ENCODE measurements around the gene DNAH7. TPM values are rescaled to one million over a fixed set of nuclear protein-coding genes. Genes with fewer than 3 reads are reported as not detected.

DNAH7 gene
- total RNA-seq, 1 donor from 2014 or later: 0.21 TPM

- Histone ChIP-seq H3K27me3 (no peaks in the 10 kb centered on the region), H3K36me3 (no peaks in the 10 kb centered on the region), H3K4me1 (no peaks in the 10 kb centered on the region), H3K27ac (no peak overlapping the region), H3K9me3 (no peaks in the 10 kb centered on the region), H3K4me3 (no peak overlapping the region)
- DNase-seq (ENCODE audit: low spot score in 2 of 2): no peak
- TF ChIP-seq, protein P1, sequence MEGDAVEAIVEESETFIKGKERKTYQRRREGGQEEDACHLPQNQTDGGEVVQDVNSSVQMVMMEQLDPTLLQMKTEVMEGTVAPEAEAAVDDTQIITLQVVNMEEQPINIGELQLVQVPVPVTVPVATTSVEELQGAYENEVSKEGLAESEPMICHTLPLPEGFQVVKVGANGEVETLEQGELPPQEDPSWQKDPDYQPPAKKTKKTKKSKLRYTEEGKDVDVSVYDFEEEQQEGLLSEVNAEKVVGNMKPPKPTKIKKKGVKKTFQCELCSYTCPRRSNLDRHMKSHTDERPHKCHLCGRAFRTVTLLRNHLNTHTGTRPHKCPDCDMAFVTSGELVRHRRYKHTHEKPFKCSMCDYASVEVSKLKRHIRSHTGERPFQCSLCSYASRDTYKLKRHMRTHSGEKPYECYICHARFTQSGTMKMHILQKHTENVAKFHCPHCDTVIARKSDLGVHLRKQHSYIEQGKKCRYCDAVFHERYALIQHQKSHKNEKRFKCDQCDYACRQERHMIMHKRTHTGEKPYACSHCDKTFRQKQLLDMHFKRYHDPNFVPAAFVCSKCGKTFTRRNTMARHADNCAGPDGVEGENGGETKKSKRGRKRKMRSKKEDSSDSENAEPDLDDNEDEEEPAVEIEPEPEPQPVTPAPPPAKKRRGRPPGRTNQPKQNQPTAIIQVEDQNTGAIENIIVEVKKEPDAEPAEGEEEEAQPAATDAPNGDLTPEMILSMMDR (IDR thresholded peaks at IDR 0.05): no peak
- intact Hi-C loops (cut with DNase I): no loop called here
These were observed 158.1 kb downstream of the DNAH7 start for GRCh38 chr2:195910570-195910969.

DNA sequence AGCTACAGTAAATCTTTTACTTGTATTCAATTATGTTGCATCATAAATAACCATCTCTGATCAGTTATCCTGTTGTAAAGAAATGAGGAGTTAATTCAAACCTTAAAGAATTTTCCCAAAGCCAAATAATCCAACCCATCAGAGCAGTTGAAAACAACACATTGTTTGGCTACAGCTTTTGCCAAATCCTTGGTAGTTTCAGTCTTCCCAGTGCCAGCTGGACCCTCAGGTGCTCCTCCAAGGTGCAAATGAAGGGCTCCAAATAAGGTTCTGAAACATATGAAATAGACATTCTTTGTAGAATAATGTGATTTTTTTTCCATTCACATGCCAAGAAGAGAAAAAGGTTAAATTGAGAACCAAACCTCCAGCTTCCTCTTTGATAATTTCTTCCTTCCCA lies 158.7 kb downstream of the DNAH7 start:
- TF ChIP-seq, protein P1 (IDR thresholded peaks at IDR 0.05): no peak
- intact Hi-C loops (cut with DNase I): no loop called here
- Histone ChIP-seq H3K4me3 (no peak overlapping the region), H3K27ac (no peak overlapping the region), H3K4me1 (no peaks in the 10 kb centered on the region), H3K27me3 (no peaks in the 10 kb centered on the region), H3K9me3 (no peaks in the 10 kb centered on the region), H3K36me3 (no peaks in the 10 kb centered on the region)
- DNase-seq (ENCODE audit: low spot score in 2 of 2): no peak

DNA sequence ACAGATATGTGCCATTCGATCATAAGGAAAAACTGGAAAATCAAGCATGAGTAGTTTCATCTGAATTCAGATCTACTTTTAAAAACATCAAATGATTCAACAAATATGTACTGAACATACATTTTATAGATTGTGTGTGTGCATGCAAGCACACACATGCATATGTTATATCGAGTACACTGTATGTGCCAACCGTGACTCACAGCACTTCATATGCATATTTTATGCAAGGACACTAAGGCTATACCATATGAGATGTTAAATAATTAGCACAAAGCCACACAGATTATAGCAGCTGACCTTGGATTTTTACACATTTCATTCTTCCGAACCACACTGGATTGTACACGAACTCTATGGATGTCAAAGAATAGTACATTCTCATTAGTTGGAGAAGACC lies 161.2 kb downstream of the DNAH7 start:
- no peaks in the 10 kb centered on the region for H3K36me3 ChIP-seq
- DNase-seq (ENCODE audit: low spot score in 2 of 2): no peak
- intact Hi-C loops (cut with DNase I): no loop called here

GRCh38 chr2:195903956-195904355 lies 164.7 kb downstream of the DNAH7 start:
- TF ChIP-seq, protein P1 (IDR thresholded peaks at IDR 0.05): no peak
- Histone ChIP-seq H3K4me3 (no peak overlapping the region), H3K27me3 (no peaks in the 10 kb centered on the region), H3K9me3 (no peaks in the 10 kb centered on the region), H3K4me1 (no peaks in the 10 kb centered on the region), H3K27ac (no peak overlapping the region), H3K36me3 (no peaks in the 10 kb centered on the region)
- DNase-seq (ENCODE audit: low spot score in 2 of 2): no peak
- intact Hi-C loops (cut with DNase I): no loop called here

More for the DNA sequence above, 161.2 kb downstream of the DNAH7 start:
- Histone ChIP-seq H3K9me3 (no peaks in the 10 kb centered on the region), H3K4me1 (no peaks in the 10 kb centered on the region), H3K4me3 (no peak overlapping the region), H3K27me3 (no peaks in the 10 kb centered on the region), H3K27ac (no peak overlapping the region)
- TF ChIP-seq, protein P1 (IDR thresholded peaks at IDR 0.05): no peak

DNA sequence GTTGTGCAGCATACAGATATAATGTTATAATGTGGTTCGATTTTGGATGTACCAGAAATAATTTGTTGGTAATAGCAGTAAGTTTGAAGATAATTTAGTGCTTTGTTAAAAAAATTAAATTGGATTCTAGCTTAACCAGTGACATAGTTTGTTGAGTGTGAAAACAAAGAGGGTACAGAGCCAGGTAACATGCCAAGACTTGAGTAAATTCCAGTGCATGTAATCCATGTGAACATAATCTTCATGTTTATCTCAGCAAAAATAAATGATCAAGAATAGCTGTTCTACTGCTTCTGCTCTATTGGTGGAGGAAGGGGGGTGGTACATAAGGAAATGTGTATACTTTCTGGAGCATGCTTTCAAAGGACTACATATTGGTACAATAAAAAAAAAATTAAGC lies 165.8 kb downstream of the DNAH7 start:
- Histone ChIP-seq H3K36me3 (no peaks in the 10 kb centered on the region), H3K27ac (no peak overlapping the region), H3K9me3 (no peaks in the 10 kb centered on the region), H3K4me3 (no peak overlapping the region), H3K27me3 (no peaks in the 10 kb centered on the region), H3K4me1 (no peaks in the 10 kb centered on the region)
- DNase-seq (ENCODE audit: low spot score in 2 of 2): no peak
- TF ChIP-seq, protein P1 (IDR thresholded peaks at IDR 0.05): no peak
- intact Hi-C loops (cut with DNase I): no loop called here

DNA sequence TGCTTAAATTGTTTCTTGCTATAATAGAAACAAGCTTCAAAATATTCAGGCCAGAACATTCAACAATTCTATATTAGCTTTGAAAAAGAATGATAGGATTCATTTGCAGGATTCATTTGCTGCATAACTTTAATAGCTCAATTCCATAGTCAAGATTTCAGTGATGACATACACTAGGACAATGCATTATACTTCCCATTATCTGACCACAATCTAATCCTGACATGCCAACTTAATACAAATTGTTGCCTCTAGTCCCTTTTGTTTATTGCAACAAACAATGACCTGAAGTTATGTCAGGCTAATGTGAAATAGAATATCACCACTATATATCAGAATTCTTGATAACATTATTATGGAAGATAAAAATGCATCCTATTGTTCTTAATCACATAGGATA lies 169.4 kb downstream of the DNAH7 start:
- Histone ChIP-seq H3K4me3 (no peak overlapping the region), H3K27me3 (no peaks in the 10 kb centered on the region), H3K4me1 (no peaks in the 10 kb centered on the region), H3K9me3 (no peaks in the 10 kb centered on the region), H3K36me3 (no peaks in the 10 kb centered on the region), H3K27ac (no peak overlapping the region)
- TF ChIP-seq, protein P1 (IDR thresholded peaks at IDR 0.05): no peak
- intact Hi-C loops (cut with DNase I): no loop called here
- DNase-seq (ENCODE audit: low spot score in 2 of 2): no peak

All from ascending aorta (tissue), 2 donors.